GM19438 (cell line): ENCODE data around the gene TGM3.

Experiments used
- ATAC-seq: cut with Tn5 transposase; IDR thresholded peaks from one replicate; pipeline ENCODE4 v1.9.1; 2021; ENCODE audit warnings: low read depth; ENCODE audit not compliant: unreplicated experiment

TGM3 gene

GRCh38 chr20:2305029-2305428, 9.2 kb downstream of the TGM3 start:
- ATAC-seq = no peak

DNA sequence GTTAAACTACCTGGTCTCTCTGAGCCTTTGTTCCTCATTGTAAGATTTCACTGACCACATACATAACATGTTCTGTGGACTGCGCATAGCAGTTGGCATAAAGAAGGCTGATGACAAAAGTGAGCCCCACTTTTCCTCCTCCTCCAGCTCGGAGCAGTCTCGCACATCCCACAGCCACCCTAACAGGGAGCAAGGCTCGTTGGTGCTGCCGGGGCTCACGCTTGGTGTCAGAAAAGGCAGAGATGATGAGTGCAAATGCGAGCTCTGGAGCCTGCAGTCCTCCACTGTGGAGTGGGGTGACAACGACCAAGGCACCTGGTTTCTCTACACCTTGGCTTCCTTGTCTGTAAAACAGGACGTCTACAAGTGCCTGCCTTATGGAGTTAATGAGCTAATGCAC, 9.7 kb downstream of the TGM3 start:
- no peak for ATAC-seq

GRCh38 chr20:2305946-2306345, 10.1 kb downstream of the TGM3 start:
- ATAC-seq = no peak

DNA sequence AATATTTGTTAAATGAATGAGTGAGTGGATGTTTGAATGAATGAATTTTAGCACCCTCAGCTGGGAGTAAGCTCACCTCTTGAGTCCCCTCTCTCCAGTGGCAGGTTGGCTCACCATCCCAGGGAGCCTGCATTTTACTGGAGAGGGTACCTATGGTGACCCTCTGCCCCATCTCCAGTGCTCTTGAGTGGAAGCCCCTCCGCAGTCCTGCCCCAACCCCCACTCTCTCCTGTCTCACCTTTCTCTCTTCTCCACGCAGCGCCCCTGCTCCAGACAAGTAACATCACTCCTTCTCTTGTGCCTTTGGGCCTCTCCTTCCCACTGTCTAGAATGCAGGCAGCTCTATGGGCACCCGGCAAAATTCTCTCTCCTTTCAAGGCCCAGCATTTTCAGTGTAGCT, 11.3 kb downstream of the TGM3 start:
- ATAC-seq = no peak

GRCh38 chr20:2311329-2311728, 15.5 kb downstream of the TGM3 start:
- no peak for ATAC-seq

- no peak for ATAC-seq
These were observed 17.1 kb downstream of the TGM3 start for GRCh38 chr20:2312876-2313275.

DNA sequence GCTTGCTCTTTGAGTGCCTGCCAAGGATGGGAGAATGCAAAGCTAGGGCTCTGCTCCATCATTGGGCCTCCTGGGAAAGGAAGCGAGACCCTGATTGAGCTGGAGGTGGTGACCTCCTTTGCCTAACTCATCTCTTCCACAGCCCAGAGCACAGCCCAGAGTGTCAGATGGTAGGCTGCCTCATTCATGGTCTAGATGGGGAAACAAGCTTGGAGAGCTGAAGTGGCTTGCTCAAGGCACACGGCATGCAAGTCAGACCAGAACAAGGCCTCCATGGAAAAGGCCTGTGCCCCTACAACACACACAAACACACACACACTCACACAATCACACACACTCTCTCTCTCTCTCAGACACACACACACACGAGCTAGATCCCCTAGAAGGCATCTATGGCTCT, 17.5 kb downstream of the TGM3 start:
- ATAC-seq = no peak

DNA sequence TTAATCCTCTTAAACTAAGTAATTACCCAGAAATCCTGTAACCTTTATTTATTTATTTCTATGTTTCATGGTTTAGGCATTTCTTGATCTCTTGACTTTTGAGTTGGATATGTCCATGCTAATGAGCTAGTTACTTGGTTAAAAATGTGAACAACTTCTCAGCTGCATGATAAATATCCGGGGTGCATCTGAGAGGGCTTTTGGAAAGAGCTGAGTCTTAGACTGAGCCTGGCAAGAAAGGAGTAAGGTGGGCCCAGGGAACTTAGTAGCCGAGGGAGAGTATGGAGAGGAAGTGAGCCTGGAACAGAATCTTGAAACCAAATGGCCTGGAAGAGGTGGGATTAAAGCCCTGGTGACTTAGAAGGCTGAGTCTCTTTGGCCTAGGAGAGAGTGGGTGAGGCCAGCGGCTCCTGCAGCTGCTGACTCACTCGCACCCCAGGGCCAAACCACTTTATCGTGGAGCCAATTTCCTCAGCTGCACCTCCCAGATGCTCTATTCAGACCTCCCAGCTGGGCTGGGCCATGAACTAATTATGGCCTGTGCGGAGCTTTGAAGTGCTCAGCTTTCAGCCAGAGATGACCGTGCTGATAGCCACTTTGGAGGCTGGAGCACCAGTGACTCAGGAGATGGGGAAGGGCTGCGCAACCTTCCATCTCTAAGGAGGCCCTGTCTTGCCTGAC, 19.1 kb downstream of the TGM3 start:
- no peak for ATAC-seq

GRCh38 chr20:2315440-2315778, 19.6 kb downstream of the TGM3 start:
- no peak for ATAC-seq

DNA sequence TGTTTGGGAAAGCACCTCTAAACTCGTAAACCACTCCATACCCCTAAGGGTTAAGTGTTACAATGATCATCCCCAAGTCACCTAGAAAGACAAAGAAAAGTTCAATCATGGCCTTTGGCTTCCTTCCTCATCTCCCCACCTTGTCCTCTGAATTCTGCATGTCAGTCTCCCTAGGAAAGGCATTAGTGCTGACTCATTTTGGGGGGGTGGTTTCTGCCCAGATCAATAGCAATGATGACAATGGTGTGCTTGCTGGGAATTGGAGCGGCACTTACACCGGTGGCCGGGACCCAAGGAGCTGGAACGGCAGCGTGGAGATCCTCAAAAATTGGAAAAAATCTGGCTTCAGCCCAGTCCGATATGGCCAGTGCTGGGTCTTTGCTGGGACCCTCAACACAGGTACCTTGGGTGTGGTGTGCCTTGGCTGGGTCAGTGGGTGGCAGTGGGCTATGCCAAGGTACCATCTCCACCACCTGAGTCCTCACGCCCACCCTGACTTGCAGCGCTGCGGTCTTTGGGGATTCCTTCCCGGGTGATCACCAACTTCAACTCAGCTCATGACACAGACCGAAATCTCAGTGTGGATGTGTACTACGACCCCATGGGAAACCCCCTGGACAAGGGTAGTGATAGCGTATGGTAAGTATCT, 21.2 kb downstream of the TGM3 start:
- ATAC-seq = no peak

DNA sequence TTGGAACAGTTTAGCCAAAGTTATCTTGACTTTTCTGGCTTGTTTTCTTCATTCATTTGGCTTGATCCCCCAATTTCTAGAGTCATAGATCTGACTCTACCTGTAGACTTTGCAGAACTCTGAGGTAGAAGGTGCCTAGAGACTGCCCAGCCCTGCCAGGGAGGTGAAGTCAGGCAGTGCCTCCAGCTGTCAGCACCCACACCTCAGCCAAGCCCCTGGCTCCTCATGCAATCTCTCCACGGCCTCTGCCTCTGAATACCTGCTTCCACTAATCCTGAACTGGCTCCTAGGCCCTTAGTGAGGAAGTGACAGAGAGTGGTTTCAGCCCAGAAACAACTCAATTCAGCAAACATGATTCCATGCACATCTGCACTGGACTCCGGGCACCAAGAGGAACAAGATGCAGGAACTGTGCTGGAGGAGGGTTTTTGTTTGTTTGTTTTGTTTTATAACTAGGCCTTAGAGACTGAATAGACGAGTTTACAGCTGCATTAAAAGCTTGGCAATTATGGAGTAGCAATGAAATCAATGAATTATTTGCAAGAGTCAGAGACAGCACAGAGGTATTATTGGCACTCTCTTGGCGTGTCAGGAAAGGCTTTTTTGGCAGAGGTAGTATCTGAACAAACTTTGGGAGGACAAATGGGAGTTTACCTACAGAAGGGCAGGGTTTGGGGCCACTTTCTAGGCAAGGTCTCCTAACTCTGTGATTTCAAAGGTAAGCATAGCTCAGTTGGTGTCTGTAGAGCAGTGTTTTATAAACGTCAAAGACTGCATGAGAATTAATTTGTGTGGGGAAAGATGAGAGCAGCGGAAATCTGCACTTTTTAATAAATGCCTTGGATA, 25.2 kb downstream of the TGM3 start:
- no peak for ATAC-seq

DNA sequence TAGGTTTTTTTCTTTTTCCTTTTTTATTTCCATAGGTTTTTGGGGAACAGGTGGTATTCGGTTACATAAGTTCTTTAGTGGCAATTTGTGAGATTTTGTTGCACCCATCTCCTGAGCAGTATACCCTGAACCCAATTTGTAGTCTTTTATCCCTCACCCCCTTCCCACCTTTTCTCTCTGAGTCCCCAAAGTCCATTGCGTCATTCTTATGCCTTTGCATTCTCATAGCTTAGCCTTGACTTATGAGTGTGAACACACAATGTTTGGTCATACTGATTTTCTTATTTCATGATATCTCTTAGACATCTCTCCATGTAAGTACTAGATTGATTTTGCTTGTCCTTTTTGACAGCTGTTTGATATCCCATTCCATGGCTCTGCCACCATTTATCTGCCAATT, 27.2 kb downstream of the TGM3 start:
- no peak for ATAC-seq

DNA sequence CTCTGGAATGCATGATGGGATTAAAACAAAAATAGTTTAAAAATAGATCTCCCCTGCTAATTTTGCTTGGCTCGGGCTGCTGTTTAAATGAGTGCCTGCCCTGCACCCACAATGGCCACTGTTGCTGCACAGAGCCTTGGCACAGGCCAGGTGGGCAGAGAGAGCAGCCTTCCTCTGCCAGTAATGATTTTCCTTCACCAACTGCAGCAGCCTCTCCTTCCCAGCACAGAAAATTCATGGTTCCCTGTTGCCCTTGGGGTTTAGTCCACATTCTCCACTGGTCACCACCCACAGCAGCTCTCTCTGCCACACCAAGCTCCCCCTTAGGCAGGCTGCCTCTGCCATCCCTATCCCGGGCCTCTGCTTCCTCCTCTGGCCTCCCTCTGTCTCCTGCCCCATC, 30.2 kb downstream of the TGM3 start:
- ATAC-seq = no peak

DNA sequence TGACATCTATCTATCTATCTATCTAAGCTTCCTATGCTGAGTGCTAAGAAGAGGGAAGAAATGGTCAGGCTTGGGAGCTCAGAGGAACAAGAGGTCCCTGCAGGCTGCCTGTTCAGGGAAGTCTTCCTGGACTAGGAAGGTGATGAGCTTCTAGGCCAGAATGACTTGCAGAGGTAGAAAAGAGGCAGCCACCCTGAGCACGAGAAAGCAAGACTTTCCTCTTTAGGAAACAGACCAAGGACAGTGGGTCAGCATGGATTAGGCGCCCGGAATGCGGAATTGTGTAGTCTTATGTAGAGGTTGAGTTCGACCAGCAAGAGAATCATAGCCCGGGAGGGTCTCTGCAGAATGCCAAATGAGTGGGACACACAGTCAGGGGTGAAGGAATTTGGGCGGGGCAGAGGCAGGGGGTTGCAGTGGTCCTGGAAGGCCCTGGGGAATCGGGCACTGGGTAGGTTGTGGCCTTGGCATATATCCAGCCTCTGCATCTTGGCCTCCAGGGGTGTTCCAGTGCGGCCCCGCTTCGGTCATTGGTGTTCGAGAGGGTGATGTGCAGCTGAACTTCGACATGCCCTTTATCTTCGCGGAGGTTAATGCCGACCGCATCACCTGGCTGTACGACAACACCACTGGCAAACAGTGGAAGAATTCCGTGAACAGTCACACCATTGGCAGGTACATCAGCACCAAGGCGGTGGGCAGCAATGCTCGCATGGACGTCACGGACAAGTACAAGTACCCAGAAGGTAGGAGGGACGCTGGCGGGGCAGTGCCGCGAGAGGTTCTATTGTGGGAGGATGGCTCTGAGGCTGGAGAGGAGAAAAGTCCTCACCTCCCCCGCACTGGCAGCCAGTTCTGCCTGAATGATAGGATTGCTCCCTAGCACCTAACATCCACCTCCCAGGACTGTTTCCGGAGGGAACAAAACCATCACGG, 32.1 kb downstream of the TGM3 start:
- no peak for ATAC-seq

GRCh38 chr20:2329286-2329685, 33.5 kb downstream of the TGM3 start:
- no peak for ATAC-seq

- no peak for ATAC-seq
These were observed 34.4 kb downstream of the TGM3 start for GRCh38 chr20:2330090-2330695.

GRCh38 chr20:2331106-2331505, 35.3 kb downstream of the TGM3 start:
- no peak for ATAC-seq

- no peak for ATAC-seq
These were observed 36.2 kb downstream of the TGM3 start for GRCh38 chr20:2331901-2332565.

- ATAC-seq = no peak
These were observed 36.9 kb downstream of the TGM3 start for GRCh38 chr20:2332711-2333110.

DNA sequence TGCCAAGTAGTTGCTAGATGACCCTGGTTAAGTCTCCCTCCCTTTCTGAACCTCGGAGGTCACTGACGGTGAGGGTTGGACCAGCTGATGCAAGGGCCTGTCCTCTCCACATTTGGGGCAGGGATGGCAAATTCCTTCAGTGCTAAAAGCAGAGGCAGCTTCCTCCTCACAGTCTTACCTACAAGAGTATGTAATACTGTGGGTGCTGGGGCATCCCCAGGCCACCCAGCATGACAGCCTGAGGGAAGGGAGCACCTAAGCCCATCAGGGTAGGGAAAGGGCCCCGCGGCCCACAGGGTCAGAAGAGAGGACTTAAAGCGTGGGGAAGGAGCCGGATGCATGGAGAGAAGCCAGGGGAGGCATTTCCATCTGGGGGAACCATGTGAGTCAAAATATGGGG, 38.0 kb downstream of the TGM3 start:
- no peak for ATAC-seq
